Ovary (tissue), 9 donors: ENCODE results near the gene SPI1. TPM values are rescaled to one million over a fixed set of nuclear protein-coding genes. Genes with fewer than 3 reads are reported as not detected.

ENCODE experiments used
- DNase-seq, 5 donors: peaks; one replicate each; pipeline ENCODE4 v3.0.0-alpha.2; 2019 to 2020
- H3K27ac ChIP-seq, 2 donors: fragments of 200-600 bp; one replicate each; pipeline versions ENCODE4 v1.5.1 to v1.8.0; 2019 to 2022
- H3K27me3 ChIP-seq: fragments of 200-600 bp; one replicate; pipeline ENCODE4 v1.8.0; 2022
- H3K36me3 ChIP-seq: fragments of 200-600 bp; sonication (generic); one replicate; pipeline ENCODE4 v1.5.1; 2019
- H3K4me1 ChIP-seq: one replicate; pipeline ENCODE4 v1.8.1; 2013; ENCODE audit warnings: mild to moderate bottlenecking, moderate library complexity; ENCODE audit not compliant: insufficient read depth
- H3K4me3 ChIP-seq: fragments of 200-600 bp; sonication (generic); one replicate; pipeline ENCODE4 v1.5.1; 2017
- H3K9me3 ChIP-seq, 2 donors: fragments of 200-600 bp in 1 of 2; sonication (generic) in 1 of 2; one replicate each; pipeline versions ENCODE4 v1.5.1 to v1.8.1; 2013 to 2019; ENCODE audit warnings: mild to moderate bottlenecking in 1 of 2, moderate library complexity in 1 of 2
- CTCF ChIP-seq, 3 donors: fragments of 450-650 bp in 2 of 3; fragments of 200-600 bp in 1 of 3; IDR thresholded peaks; one replicate each; pipeline versions ENCODE4 v1.5.1 to v1.8.0; 2016 to 2022; ENCODE audit warnings: antibody characterized with exemption in 3 of 3, mild to moderate bottlenecking in 1 of 3
- EP300 ChIP-seq: sonication (generic); formaldehyde crosslinking; IDR thresholded peaks from one replicate; pipeline ENCODE4 v1.6.1; 2017; ENCODE audit warnings: antibody characterized with exemption
- POLR2A ChIP-seq: fragments of 450-650 bp; IDR thresholded peaks from one replicate; pipeline ENCODE4 v1.6.1; 2017; ENCODE audit warnings: antibody characterized with exemption, mild to moderate bottlenecking, moderate library complexity
- WGBS, 3 donors: extraction: QIAGEN DNeasy Blood & Tissue Kit in 1 of 3; methylation state at CpG; one replicate each; pipeline versions ENCODE4 v1.1.5 to v1.1.7; 2013 to 2017; 5-methylcytosine and 5-hydroxymethylcytosine counted together
- intact Hi-C, 4 donors: fragments of 100-400 bp; cut with DNase I; formaldehyde crosslinking; loops; one replicate each; pipeline versions ENCODE4 v1.11.0 to v1.15.1; 2022 to 2023
- polyA plus RNA-seq, 2 donors: library from polyadenylated mRNA; stranded (reverse); fragments of 200-250 nt in 1 of 2; fragments of 350-450 nt in 1 of 2; fragmentation: Illumina TruSeq in 1 of 2; extraction: RNeasy Lipid Tissue Mini Kit (QIAGEN cat#74804) in 1 of 2; gene quantifications; one replicate each; pipeline ENCODE4 v1.2.3, GENCODE V29; 2013 to 2014
- total RNA-seq, 7 donors: library from RNA; depleted of rRNA in 2 of 7; stranded (reverse); fragments of >200 nt in 2 of 7; fragmentation: NEBNext Ultra II Directional in 3 of 7; extraction: Animal tissue kit (Norgen Biotek cat#: 25700) in 3 of 7; gene quantifications; one replicate each; pipeline versions ENCODE4 v1.1.0 to v1.2.4, GENCODE V29; 2016 to 2023
- donor health status: DM: no; HTN: no; CAD: no; lungs with moderate emphysema.
- donor health status: DM: no; HTN: no; CAD: no.
- donor health status: Bipolar disorder and iron deficiency.
- donor health status: DM: yes; HTN: yes; CAD: no.
- donor health status: DM: no; HTN: no; CAD: no.
- donor health status: DM: yes; HTN: yes; CAD: no.

SPI1 gene
- total and polyA plus RNA-seq, 9 donors: 3.9 to 21.5 (median 6.8) TPM

GRCh38 chr11:47369676-47370075, 8.7 kb downstream of the SPI1 start:
- 20 to 43% (median 33%) methylated on average over 3 of the region's 3 CpGs for WGBS, 3 donors
- H3K36me3 ChIP-seq: no peaks in the 10 kb centered on the region
- H3K9me3 ChIP-seq: no peaks in the 10 kb centered on the region
- H3K27me3 ChIP-seq: no peaks in the 10 kb centered on the region
- no peaks in the 10 kb centered on the region for H3K4me1 ChIP-seq
- intact Hi-C loops: loop anchor here (10.0 kb wide), 2 partner anchors 85 to 245 kb away; no protein-coding TSS in a partner anchor
- no peak for DNase-seq
- H3K4me3 ChIP-seq: no peak overlapping the region
- H3K27ac ChIP-seq: no peak overlapping the region
- TF ChIP-seq EP300 (no peak), POLR2A (no peak)

- H3K4me3 ChIP-seq: no peak overlapping the region
- intact Hi-C loops: no loop called here
Observed at GRCh38 chr11:47366020-47366490, 12.3 kb downstream of the SPI1 start.

GRCh38 chr11:47361419-47361818, 16.9 kb downstream of the SPI1 start:
- no peaks in the 10 kb centered on the region for H3K27me3 ChIP-seq
- no peaks in the 10 kb centered on the region for H3K4me1 ChIP-seq
- H3K9me3 ChIP-seq: no peaks in the 10 kb centered on the region
- no peak for TF ChIP-seq EP300
- no peak for TF ChIP-seq CTCF (IDR thresholded peaks at IDR 0.05)
- TF ChIP-seq POLR2A: no peak
- 82 to 86% (median 83%) methylated on average over 13 of the region's 13 CpGs for WGBS, 3 donors
- peak in 1 of 5 donors; percentile 18 for DNase-seq
- no peak overlapping the region for H3K4me3 ChIP-seq
- no peak overlapping the region for H3K27ac ChIP-seq
- intact Hi-C loops: no loop called here
- H3K36me3 ChIP-seq: no peaks in the 10 kb centered on the region

More at GRCh38 chr11:47366020-47366490, 12.3 kb downstream of the SPI1 start:
- H3K27me3 ChIP-seq: no peaks in the 10 kb centered on the region
- no peaks in the 10 kb centered on the region for H3K4me1 ChIP-seq
- H3K36me3 ChIP-seq: no peaks in the 10 kb centered on the region
- DNase-seq: no peak
- no peak overlapping the region for H3K27ac ChIP-seq
- TF ChIP-seq EP300 (no peak), POLR2A (no peak), CTCF (IDR thresholded peaks at IDR 0.05) (no peak)
- WGBS, 3 donors: 79 to 94% (median 80%) methylated on average over 1 of the region's 1 CpG
- no peaks in the 10 kb centered on the region for H3K9me3 ChIP-seq

GRCh38 chr11:47360341-47360740, 18.0 kb downstream of the SPI1 start:
- Histone ChIP-seq H3K4me3 (no peak overlapping the region), H3K4me1 (no peaks in the 10 kb centered on the region), H3K9me3 (no peaks in the 10 kb centered on the region), H3K27ac (no peak overlapping the region), H3K27me3 (no peaks in the 10 kb centered on the region), H3K36me3 (no peaks in the 10 kb centered on the region)
- DNase-seq: peak in 1 of 5 donors; percentile 12
- no peak for TF ChIP-seq EP300
- no peak for TF ChIP-seq CTCF (IDR thresholded peaks at IDR 0.05)
- TF ChIP-seq POLR2A: no peak
- 94% methylated on average over 15 of the region's 15 CpGs for WGBS, 3 donors
- intact Hi-C loops: no loop called here

- peak in 1 of 5 donors; percentile 30 for DNase-seq
- H3K9me3 ChIP-seq: no peaks in the 10 kb centered on the region
- H3K4me3 ChIP-seq: no peak overlapping the region
- intact Hi-C loops: loop anchor here in 3 of 4 donors (5.0 to 10.0 kb wide), 7 partner anchors 95 to 475 kb away; partner anchors contain the start of genes ARFGAP2 (in 2 of the 3) and NR1H3 (in 1 of the 3)
- H3K27me3 ChIP-seq: no peaks in the 10 kb centered on the region
- no peak for TF ChIP-seq CTCF (IDR thresholded peaks at IDR 0.05)
- no peak for TF ChIP-seq EP300
- no peak for TF ChIP-seq POLR2A
- no peaks in the 10 kb centered on the region for H3K36me3 ChIP-seq
- H3K4me1 ChIP-seq: no peaks in the 10 kb centered on the region
- no peak overlapping the region for H3K27ac ChIP-seq
- WGBS, 3 donors: 77 to 82% (median 78%) methylated on average over 17 of the region's 17 CpGs
Observed at GRCh38 chr11:47359586-47359985, 18.8 kb downstream of the SPI1 start.
